Esophagus muscularis mucosa (tissue), 3 donors: ENCODE results near the gene UBE2G2.

Experiments used
- POLR2A ChIP-seq: fragments of 450-650 bp; IDR thresholded peaks from one replicate; pipeline ENCODE4 v1.6.1; 2017; ENCODE audit warnings: antibody characterized with exemption, moderate library complexity, mild to moderate bottlenecking, low read depth
- POLR2AphosphoS5 ChIP-seq, 2 donors: sonication (generic); formaldehyde crosslinking; IDR thresholded peaks; one replicate each; pipeline ENCODE4 v1.6.1; 2017; ENCODE audit warnings: antibody characterized with exemption in 2 of 2
- TF ChIP-seq, protein P1 (sequence below), 3 experiments: fragments of 200-600 bp in 2 of 3; fragments of 450-650 bp in 1 of 3; sonication (generic) in 2 of 3; IDR thresholded peaks; one replicate each; pipeline ENCODE4 v1.5.1; 2017 to 2019; ENCODE audit warnings: antibody characterized with exemption in 3 of 3, mild to moderate bottlenecking in 2 of 3, moderate library complexity in 1 of 3

DNA sequence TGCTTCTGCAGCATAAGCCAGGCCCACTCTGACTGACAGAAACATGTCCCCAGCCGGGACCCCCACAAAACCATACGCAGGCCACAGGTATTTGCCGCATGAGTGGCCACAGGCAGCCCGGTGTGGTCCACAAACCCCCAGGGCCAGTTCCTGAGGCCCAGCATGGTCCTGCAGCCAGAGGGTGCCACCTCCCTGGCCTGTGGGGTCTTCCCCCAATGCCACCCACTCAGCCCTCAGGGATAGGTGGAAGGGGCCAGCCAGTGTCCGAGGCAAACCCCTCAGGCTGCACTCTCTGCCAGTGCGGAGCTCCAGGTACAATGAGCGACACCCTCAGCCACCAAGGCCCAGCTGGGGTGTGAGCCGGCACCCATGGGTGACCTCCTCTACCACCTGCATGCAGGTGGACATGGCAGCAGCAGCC is 43.5 kb downstream of the UBE2G2 start:
- TF ChIP-seq, protein P1, sequence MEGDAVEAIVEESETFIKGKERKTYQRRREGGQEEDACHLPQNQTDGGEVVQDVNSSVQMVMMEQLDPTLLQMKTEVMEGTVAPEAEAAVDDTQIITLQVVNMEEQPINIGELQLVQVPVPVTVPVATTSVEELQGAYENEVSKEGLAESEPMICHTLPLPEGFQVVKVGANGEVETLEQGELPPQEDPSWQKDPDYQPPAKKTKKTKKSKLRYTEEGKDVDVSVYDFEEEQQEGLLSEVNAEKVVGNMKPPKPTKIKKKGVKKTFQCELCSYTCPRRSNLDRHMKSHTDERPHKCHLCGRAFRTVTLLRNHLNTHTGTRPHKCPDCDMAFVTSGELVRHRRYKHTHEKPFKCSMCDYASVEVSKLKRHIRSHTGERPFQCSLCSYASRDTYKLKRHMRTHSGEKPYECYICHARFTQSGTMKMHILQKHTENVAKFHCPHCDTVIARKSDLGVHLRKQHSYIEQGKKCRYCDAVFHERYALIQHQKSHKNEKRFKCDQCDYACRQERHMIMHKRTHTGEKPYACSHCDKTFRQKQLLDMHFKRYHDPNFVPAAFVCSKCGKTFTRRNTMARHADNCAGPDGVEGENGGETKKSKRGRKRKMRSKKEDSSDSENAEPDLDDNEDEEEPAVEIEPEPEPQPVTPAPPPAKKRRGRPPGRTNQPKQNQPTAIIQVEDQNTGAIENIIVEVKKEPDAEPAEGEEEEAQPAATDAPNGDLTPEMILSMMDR (IDR thresholded peaks at IDR 0.05), result no peak
- TF ChIP-seq POLR2AphosphoS5 (IDR thresholded peaks at IDR 0.05) (no peak), POLR2A (no peak)
